Stimulated activated memory B cell treated with anti-CD40 and anti-IgM and Interleukin-4, amounts not matched to agents 10 μg/mL and 1 μg/mL and 100 μg/mL, for 72 hours (primary cell): ENCODE data around the gene HJURP.

ENCODE experiments used
- ATAC-seq: fragments of 150-1000 bp; cut with Tn5 transposase; 2 replicates; pipeline ENCODE4 v1.10.0; 2021
- H3K27ac Mint-ChIP-seq: one replicate; pipeline ENCODE4 v1.8.0; 2022; ENCODE audit warnings: mild to moderate bottlenecking, mixed read lengths
- H3K27me3 Mint-ChIP-seq: one replicate; pipeline ENCODE4 v1.8.0; 2022; ENCODE audit warnings: mixed read lengths
- H3K36me3 Mint-ChIP-seq: one replicate; pipeline ENCODE4 v1.8.0; 2022; ENCODE audit warnings: mixed read lengths
- H3K4me1 Mint-ChIP-seq: one replicate; pipeline ENCODE4 v1.8.0; 2022; ENCODE audit warnings: mixed read lengths
- H3K4me3 Mint-ChIP-seq: one replicate; pipeline ENCODE4 v1.8.0; 2022; ENCODE audit warnings: mild to moderate bottlenecking, moderate library complexity, mixed read lengths
- H3K9me3 Mint-ChIP-seq: one replicate; pipeline ENCODE4 v1.8.0; 2022; ENCODE audit warnings: mixed read lengths

The HJURP gene

GRCh38 chr2:233801357-233802131, 52.8 kb downstream of the HJURP start:
- peaks cover 4% of the 10 kb centered on the region for H3K9me3 Mint-ChIP-seq
- no peak overlapping the region for H3K27ac Mint-ChIP-seq
- no peak overlapping the region for H3K4me3 Mint-ChIP-seq
- no peak for ATAC-seq
- H3K27me3 Mint-ChIP-seq: peaks cover 37% of the 10 kb centered on the region
- H3K36me3 Mint-ChIP-seq: no peaks in the 10 kb centered on the region
- peaks cover 6% of the 10 kb centered on the region for H3K4me1 Mint-ChIP-seq

GRCh38 chr2:233800208-233800607, 54.1 kb downstream of the HJURP start:
- H3K27me3 Mint-ChIP-seq: peaks cover 37% of the 10 kb centered on the region
- H3K36me3 Mint-ChIP-seq: no peaks in the 10 kb centered on the region

GRCh38 chr2:233799716-233800115, 54.6 kb downstream of the HJURP start:
- Mint-ChIP-seq H3K36me3 (no peaks in the 10 kb centered on the region), H3K9me3 (peaks cover 4% of the 10 kb centered on the region), H3K4me3 (no peak overlapping the region), H3K27me3 (peaks cover 38% of the 10 kb centered on the region), H3K27ac (no peak overlapping the region), H3K4me1 (peaks cover 6% of the 10 kb centered on the region)
- no peak for ATAC-seq

More at GRCh38 chr2:233800208-233800607, 54.1 kb downstream of the HJURP start:
- ATAC-seq: no peak
- Mint-ChIP-seq H3K27ac (no peak overlapping the region), H3K9me3 (peaks cover 4% of the 10 kb centered on the region), H3K4me3 (no peak overlapping the region), H3K4me1 (peaks cover 6% of the 10 kb centered on the region)

GRCh38 chr2:233799087-233799665, 55.2 kb downstream of the HJURP start:
- H3K36me3 Mint-ChIP-seq: no peaks in the 10 kb centered on the region

GRCh38 chr2:233798335-233799086, 55.8 kb downstream of the HJURP start:
- H3K27me3 Mint-ChIP-seq: peaks cover 38% of the 10 kb centered on the region
- H3K36me3 Mint-ChIP-seq: no peaks in the 10 kb centered on the region
- no peak for ATAC-seq
- peaks cover 6% of the 10 kb centered on the region for H3K4me1 Mint-ChIP-seq
- no peak overlapping the region for H3K4me3 Mint-ChIP-seq
- H3K27ac Mint-ChIP-seq: no peak overlapping the region
- peaks cover 4% of the 10 kb centered on the region for H3K9me3 Mint-ChIP-seq

More at GRCh38 chr2:233799087-233799665, 55.2 kb downstream of the HJURP start:
- no peak for ATAC-seq
- Mint-ChIP-seq H3K4me3 (no peak overlapping the region), H3K27ac (no peak overlapping the region), H3K4me1 (peaks cover 6% of the 10 kb centered on the region), H3K9me3 (peaks cover 4% of the 10 kb centered on the region), H3K27me3 (peaks cover 38% of the 10 kb centered on the region)

- Mint-ChIP-seq H3K27ac (no peak overlapping the region), H3K27me3 (peaks cover 47% of the 10 kb centered on the region), H3K9me3 (peaks cover 4% of the 10 kb centered on the region), H3K36me3 (no peaks in the 10 kb centered on the region), H3K4me3 (no peak overlapping the region), H3K4me1 (peaks cover 4% of the 10 kb centered on the region)
- ATAC-seq: no peak
Measured at GRCh38 chr2:233796254-233796653, 58.1 kb downstream of the HJURP start.

- no peak for ATAC-seq
- Mint-ChIP-seq H3K4me1 (no peaks in the 10 kb centered on the region), H3K4me3 (no peak overlapping the region), H3K9me3 (peaks cover 4% of the 10 kb centered on the region), H3K27me3 (peaks cover 52% of the 10 kb centered on the region), H3K27ac (no peak overlapping the region), H3K36me3 (no peaks in the 10 kb centered on the region)
Measured at GRCh38 chr2:233795735-233796171, 58.6 kb downstream of the HJURP start.

- H3K4me1 Mint-ChIP-seq: no peaks in the 10 kb centered on the region
- no peaks in the 10 kb centered on the region for H3K36me3 Mint-ChIP-seq
- H3K4me3 Mint-ChIP-seq: no peak overlapping the region
- ATAC-seq: no peak
- H3K9me3 Mint-ChIP-seq: peaks cover 2% of the 10 kb centered on the region
- H3K27me3 Mint-ChIP-seq: peaks cover 68% of the 10 kb centered on the region
- no peak overlapping the region for H3K27ac Mint-ChIP-seq
Measured at GRCh38 chr2:233794128-233794658, 60.1 kb downstream of the HJURP start.

GRCh38 chr2:233793465-233794127, 60.7 kb downstream of the HJURP start:
- Mint-ChIP-seq H3K36me3 (no peaks in the 10 kb centered on the region), H3K4me3 (no peak overlapping the region), H3K27me3 (peaks cover 71% of the 10 kb centered on the region), H3K27ac (no peak overlapping the region), H3K9me3 (peaks cover 2% of the 10 kb centered on the region), H3K4me1 (no peaks in the 10 kb centered on the region)
- no peak for ATAC-seq

- no peak for ATAC-seq
- no peaks in the 10 kb centered on the region for H3K36me3 Mint-ChIP-seq
- H3K4me3 Mint-ChIP-seq: no peak overlapping the region
- H3K27me3 Mint-ChIP-seq: peaks cover 65% of the 10 kb centered on the region
- no peaks in the 10 kb centered on the region for H3K4me1 Mint-ChIP-seq
- no peak overlapping the region for H3K27ac Mint-ChIP-seq
- peaks cover 2% of the 10 kb centered on the region for H3K9me3 Mint-ChIP-seq
Measured at GRCh38 chr2:233792720-233793119, 61.6 kb downstream of the HJURP start.

- Mint-ChIP-seq H3K4me1 (no peaks in the 10 kb centered on the region), H3K27ac (no peak overlapping the region), H3K9me3 (peaks cover 2% of the 10 kb centered on the region), H3K4me3 (no peak overlapping the region), H3K27me3 (peaks cover 65% of the 10 kb centered on the region), H3K36me3 (no peaks in the 10 kb centered on the region)
- ATAC-seq: no peak
Measured at GRCh38 chr2:233791883-233792329, 62.4 kb downstream of the HJURP start.

GRCh38 chr2:233791151-233791882, 63.0 kb downstream of the HJURP start:
- ATAC-seq: peak; percentile 31
- no peaks in the 10 kb centered on the region for H3K36me3 Mint-ChIP-seq
- H3K4me1 Mint-ChIP-seq: no peaks in the 10 kb centered on the region
- H3K27ac Mint-ChIP-seq: no peak overlapping the region
- peaks cover 4% of the 10 kb centered on the region for H3K9me3 Mint-ChIP-seq
- peaks cover 68% of the 10 kb centered on the region for H3K27me3 Mint-ChIP-seq
- no peak overlapping the region for H3K4me3 Mint-ChIP-seq

- peaks cover 75% of the 10 kb centered on the region for H3K27me3 Mint-ChIP-seq
- no peak overlapping the region for H3K4me3 Mint-ChIP-seq
- H3K9me3 Mint-ChIP-seq: peaks cover 13% of the 10 kb centered on the region
- H3K4me1 Mint-ChIP-seq: no peaks in the 10 kb centered on the region
- no peak overlapping the region for H3K27ac Mint-ChIP-seq
- no peaks in the 10 kb centered on the region for H3K36me3 Mint-ChIP-seq
- no peak for ATAC-seq
Measured at GRCh38 chr2:233789554-233789953, 64.8 kb downstream of the HJURP start.
